ENCODE measurements around the gene AP1G2.

- TF ChIP-seq CTCF (IDR thresholded peaks at IDR 0.05) = no peak
- TF ChIP-seq EZH2 (IDR thresholded peaks at IDR 0.05) = no peak
- TF ChIP-seq EZH2phosphoT487 (IDR thresholded peaks at IDR 0.05) = no peak
Observed at GRCh38 chr14:23532658-23533057, 34.9 kb downstream of the AP1G2 start.
